Measurements from ENCODE around the gene PPFIA1.

GRCh38 chr11:70358753-70359152 lies 88.3 kb downstream of the PPFIA1 start:
- TF ChIP-seq CTCF (conservative IDR thresholded peaks at IDR 0.05; ENCODE audit: low read length) (no peak), EZH2phosphoT487 (IDR thresholded peaks at IDR 0.05; ENCODE audit: borderline replicate concordance, low read depth, low read length) (no peak)
